Activated CD4-positive, alpha-beta T cell treated with anti-CD3 and anti-CD28 coated beads for 1 hour (primary cell): ENCODE results near the gene THAP11.
"Not testable (repeated sequence)": the region's sequence is repeated elsewhere in the genome, so short reads cannot be mapped to it uniquely, and the experiment has no call there.

Source experiments
- DNase-seq: peaks from one replicate; pipeline ENCODE4 v3.0.0-alpha.2; 2020

The THAP11 gene

DNA sequence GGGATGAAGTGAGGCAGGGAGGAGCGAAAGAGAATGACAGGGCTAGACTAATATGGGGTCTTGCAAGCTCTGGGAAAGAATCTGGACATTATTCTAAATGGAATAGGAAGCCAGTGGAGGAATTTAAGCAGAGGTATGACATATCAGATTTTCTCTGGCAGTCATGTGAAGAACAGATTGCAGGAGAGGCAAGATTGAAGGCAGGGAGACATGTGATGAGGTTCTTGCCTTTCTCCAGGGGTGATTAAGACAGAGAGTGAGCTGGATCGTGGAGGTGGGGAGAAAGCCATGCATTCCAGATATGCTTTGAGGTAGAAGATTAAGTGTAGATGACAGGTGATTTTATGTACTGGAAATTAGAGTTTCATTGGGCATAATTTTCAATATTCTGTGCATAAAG lies 4.3 kb upstream of the THAP11 start:
- no peak for DNase-seq

DNA sequence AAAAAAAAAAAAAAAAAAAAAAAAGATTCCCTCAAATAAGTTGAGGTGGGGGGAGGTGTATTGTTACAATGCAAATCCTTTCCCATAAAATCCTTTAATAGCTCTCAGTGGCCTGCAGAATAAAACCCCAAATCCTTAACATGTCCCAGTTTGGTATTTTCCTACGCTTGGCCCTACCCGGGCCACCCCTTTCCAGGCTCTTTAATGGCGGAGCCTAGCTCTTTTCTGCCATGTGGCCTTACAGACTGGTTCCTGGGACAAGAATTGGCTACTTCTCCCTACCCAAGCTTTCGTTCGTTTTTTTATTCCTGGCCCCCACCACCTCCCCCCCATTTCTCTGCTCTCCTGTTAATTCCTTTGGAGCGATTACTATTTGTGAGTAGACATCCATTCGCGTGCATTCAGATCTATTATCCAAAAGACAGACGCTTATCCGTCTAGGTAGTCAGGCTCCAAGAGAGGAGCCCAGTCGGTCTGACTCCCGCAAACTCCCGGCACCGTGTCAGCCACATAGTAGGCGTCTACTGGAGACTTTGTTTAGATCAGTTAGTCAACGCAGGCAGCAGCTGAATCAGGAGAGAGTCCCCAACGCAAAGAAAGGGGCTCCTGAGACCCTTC lies 813 bp upstream of the THAP11 start:
- DNase-seq = no peak

DNA sequence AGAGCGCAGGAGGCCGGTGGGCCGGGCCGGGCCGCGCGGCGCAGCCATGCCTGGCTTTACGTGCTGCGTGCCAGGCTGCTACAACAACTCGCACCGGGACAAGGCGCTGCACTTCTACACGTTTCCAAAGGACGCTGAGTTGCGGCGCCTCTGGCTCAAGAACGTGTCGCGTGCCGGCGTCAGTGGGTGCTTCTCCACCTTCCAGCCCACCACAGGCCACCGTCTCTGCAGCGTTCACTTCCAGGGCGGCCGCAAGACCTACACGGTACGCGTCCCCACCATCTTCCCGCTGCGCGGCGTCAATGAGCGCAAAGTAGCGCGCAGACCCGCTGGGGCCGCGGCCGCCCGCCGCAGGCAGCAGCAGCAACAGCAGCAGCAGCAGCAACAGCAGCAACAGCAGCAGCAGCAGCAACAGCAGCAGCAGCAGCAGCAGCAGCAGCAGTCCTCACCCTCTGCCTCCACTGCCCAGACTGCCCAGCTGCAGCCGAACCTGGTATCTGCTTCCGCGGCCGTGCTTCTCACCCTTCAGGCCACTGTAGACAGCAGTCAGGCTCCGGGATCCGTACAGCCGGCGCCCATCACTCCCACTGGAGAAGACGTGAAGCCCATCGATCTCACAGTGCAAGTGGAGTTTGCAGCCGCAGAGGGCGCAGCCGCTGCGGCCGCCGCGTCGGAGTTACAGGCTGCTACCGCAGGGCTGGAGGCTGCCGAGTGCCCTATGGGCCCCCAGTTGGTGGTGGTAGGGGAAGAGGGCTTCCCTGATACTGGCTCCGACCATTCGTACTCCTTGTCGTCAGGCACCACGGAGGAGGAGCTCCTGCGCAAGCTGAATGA lies 606 bp downstream of the THAP11 start:
- DNase-seq = peak; percentile 42

DNA sequence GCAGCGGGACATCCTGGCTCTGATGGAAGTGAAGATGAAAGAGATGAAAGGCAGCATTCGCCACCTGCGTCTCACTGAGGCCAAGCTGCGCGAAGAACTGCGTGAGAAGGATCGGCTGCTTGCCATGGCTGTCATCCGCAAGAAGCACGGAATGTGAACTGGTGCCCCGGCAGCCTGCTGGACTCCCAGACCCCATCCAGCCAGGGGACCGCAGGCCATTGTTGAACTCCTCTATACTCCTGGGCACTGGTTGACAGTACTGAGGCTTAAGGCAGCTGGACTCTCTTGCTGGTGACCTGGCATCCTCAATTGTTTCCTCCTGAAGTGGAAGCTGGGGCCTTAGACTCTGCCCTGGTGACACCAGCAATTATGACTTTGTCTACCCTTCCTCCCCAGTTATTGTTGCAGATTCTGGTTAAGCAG lies 1.2 kb downstream of the THAP11 start:
- DNase-seq = peak; percentile 30

DNA sequence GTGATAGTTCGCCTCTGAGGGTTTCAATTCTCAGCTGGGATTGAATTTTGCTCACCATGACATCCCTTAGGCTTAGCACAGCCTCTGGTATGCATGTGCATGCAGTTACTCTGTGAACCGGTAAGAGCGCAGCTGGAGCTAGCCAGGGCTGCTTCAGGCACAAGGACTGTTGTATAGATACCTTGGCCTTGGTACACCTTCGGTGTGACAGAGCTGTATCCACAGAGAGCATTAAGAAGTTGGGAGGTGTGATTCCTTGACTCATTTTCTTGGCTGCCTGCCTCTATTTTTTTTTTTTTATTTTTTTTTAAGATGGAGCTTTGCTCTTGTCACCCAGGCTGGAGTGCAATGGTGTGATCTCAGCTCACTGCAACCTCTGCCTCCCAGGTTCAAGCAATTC lies 2.4 kb downstream of the THAP11 start:
- DNase-seq = no peak

DNA sequence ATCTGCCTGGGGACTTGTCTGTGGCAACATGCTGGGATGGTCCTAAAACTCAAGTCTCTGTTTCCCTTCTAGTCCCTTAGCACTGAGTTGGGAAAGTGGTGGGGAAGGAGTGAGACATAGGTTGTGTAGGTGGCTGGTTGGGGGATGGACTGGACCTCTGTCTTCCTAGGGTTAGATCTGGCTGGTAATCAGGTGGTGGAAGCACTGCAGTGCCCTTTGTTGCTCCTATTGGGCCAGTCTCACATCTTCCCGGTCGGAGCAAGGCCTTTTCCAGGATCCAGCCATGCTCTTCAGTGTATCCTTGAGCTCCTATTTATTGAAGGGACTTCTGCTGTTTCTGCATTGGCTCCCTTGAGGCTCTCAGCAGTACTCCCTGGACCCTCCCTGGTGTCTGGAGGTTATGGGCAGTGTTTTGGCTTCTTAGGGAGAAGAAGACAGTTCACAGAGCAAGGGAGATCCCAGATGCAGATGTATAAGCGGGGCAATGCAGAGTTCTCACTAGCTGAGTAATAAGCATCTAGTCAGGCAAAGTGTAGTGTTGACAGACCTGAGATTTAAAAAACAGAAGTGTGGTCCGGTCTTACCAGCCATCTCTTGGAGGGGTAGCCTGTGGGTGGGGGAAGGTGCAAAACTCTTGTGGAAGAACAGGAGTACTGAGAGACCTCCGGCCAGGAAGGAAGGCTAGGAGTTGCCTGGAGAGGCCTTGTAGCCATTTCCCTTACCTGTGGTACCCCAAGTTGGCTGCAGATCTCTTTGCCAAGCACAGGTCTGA lies 3.4 kb downstream of the THAP11 start:
- no peak for DNase-seq

DNA sequence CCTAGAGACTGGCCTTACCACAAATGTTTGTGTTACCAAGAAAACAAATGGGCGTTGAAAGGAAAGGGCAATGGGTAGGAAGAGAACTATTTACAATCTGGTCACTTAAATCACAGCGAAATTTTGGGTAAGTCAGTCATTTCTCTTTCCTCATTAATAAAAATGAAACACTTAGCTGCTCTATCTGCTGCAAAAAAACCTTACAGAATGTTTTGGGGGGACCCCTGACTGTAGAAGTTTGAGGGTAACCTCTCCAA lies 3.9 kb downstream of the THAP11 start:
- DNase-seq = no peak

DNA sequence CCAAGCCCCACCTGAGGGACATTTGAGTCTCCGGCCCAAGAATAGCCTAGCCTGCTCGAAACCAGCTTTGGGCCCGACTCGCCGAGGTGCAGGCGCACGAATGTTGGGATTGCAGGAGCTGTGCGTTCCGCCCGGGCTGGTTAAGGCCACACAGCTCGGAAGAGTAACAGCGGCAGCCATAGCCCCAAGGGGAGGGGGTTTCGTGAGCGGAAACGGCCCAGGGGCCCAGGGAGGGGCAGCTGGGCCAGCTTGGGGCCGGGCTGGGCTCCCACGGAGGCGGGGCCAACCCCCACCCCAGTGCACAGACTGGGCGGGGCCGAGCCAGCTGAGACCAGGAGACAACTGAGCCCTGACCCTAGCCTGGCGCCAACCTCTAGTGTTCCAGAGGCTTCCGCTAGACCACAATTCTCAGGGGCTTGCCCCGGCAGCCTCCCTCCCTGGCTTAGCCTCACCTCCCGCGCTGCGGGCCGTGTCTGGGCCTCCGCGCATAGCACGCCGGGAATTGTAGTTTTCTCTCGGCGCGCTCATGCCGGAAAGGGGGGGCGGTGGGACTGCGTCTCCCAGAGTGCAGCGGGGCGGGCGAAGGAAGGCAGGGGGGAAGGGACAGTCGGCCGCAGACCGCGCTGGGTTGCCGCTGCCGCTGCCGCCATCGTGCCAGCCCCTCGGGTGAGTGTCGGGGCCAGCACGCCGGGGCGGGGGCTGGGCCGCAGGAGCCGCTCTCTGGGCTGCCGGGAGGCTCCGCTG lies 4.4 kb downstream of the THAP11 start, which contains the start of gene NUTF2:
TSS of gene NUTF2 (plus strand) at position 614 of the 744 bp plus-strand sequence. CDS start 18,198 bp downstream, outside the sequence.
- peak; percentile 92 for DNase-seq

DNA sequence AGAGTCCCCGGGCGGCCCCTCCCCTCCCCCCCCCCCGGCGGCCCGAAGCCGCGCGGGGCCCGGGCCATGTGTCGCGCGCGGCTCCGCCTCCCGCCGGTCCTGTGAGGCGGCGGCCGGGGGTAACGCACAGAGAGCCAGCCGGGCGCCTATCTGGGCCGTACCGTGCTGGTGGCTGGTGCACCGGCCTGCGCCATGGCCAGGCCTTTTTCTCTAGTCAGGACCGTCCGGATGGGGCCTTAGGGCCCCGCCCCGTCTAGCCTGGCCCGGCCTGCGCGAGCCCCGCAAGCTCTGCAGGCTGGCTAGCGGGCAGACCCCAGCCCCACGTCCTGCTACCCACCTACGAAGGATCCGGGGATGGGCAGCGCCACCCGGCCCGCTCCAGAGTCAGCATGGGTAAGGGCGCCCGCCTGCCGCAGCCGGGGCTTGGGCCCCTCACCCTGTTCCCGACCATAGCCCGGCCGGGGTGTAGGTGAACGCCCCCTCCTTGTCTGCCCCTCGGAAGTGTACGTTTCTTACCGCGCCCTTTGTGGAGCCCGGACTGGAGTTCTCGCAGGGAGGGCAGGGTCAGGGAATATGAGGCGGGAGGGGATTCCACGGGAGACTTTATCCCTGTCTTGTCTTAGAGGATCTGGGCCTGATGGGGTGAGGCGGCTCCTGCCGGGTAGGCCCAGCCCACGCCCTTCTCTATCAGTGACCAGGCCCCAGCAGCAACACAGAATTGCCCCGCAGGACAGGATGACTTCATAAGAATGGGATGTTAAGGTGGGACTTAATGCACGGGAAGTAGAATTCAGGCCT lies 5.1 kb downstream of the THAP11 start, which contains the start of gene CENPT:
TSS of gene CENPT (minus strand) at position 630 of the 798 bp plus-strand sequence. CDS start 13,834 bp downstream, outside the sequence.
- peak; percentile 11 for DNase-seq

DNA sequence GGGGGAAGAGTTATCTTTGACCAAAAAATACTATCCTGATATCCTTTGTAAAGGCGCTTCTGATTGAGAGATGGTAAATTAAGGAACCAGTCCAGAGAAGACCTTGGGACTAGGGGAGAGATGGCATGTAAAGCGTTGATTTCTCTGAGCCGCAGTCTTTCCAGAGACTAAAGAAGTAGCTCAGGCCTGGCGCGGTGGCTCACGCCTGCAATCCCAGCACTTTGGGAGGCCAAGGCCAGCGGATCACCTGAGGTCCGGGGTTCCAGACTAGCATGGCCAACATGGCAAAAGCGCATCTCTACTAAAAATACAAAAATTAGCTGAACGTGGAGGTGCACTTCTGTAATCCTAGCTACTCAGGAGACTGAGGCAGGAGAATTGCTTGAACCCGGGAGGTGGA lies 6.0 kb downstream of the THAP11 start:
- DNase-seq = no peak

DNA sequence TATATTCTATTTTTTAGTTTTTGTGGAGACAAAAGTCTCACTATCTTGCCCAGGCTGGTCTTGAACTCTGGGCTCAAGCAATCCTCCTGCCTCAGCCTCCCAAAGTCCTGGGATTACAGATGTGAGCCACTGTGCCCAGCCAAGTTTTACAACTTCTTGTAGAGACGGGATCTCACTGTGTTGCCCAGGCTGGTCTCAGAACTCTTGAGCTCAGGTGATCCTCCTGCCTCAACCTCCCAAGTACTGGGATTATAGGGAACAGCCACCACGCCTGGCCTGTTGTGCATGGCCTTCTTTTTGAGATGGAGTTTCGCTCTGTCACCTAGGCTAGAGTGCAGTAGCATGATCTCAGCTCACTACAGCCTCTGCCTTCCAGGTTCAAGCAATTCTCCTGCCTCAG lies 11.6 kb downstream of the THAP11 start:
- no peak for DNase-seq

DNA sequence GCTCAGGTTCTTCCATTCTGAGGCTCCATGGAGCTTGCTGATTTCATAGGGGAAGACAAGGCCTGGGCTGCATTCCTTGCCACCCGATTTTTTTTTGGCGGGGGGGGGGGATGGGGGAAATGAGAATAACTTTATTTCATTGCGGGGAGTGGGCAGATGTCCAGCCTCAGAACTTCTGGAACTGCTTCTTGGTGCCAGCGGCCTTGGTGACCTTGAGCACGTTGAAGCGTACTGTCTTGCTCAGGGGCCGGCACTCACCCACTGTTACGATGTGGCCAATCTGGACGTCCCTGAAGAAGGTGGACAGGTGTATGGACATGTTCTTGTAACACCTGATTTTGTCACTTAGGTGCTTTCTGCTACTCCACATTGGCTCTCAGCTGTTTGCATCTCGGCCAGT lies 13.7 kb downstream of the THAP11 start:
- DNase-seq = no peak

DNA sequence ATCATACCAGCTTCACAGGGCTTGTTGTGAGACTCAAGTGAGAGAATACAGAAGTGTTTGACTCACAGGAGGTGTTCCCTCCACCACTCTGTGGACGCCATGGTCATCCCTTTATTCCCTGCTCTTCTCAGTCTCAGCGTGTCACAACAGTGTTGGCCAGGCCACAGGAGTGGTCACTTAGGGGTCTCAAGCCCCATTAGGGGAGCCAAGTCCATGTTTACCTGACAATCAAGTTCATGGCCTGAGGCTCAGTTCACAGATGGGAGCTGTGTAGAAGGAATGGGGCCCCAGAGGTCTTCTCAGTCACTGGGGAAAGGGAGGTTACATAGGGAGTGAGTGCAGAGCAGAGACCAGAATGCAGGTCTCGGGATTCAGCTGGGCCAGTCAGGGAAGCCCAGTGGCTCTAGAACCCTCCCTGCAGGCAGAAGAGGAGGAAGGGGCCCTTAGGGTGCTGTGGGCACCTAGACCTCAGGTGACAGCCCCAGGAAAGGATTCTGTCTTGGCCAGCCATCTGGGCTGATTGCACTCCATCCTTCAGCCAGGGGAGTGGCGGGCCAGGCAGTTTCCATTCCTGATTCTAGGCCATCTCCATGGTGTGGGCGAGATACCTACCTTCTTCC lies 14.9 kb downstream of the THAP11 start:
- no peak for DNase-seq

DNA sequence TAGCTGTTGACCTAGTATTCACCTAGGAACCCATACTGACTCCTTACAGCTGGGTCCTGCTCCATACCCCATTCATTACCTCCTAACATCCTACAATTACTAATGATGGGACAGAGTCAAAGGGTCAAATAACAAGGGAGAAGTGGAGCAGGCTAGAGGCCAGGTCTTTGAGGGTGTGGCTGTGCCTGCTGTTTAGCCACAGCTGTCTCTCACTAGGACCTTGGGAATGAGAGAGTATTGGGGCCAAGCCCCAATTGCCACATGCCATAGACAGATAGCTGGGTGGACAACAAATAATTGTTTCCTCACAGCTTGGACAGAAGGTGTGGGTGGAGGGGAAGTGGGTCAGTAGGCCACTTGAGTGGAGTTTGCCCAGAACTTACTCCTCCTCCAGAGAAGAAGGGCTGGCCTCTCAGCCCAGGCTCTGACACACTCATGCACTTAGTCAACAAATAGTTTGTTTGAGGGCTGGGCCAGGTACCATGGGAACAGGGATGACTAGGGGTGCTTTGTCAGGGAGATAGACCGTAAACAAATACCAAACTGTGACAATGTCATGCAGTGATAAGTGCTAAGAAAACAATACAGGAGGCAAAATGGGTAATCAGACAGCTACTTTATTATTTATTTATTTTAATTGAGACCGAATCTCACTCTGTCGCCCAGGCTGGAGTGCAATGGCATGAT lies 15.6 kb downstream of the THAP11 start:
- DNase-seq = no peak

DNA sequence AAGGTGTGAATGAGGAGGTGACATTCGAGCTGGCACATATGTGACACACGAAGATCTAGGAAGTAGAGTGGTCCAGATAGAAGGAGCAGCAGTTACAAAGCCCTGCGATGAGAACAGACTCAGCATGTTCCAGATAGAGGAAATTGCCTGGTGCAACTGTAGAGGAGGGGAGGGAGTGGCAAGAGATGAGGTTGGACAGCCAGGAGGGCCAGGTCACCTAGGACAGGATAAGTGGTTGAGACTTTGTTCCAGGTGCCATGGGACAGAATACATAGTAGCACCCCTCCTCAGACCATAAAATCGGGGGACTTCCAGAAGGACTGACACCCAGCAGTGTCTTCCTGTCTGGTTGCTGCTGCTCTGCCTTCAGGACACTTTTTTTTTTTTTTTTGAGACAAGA lies 16.4 kb downstream of the THAP11 start:
- no peak for DNase-seq

DNA sequence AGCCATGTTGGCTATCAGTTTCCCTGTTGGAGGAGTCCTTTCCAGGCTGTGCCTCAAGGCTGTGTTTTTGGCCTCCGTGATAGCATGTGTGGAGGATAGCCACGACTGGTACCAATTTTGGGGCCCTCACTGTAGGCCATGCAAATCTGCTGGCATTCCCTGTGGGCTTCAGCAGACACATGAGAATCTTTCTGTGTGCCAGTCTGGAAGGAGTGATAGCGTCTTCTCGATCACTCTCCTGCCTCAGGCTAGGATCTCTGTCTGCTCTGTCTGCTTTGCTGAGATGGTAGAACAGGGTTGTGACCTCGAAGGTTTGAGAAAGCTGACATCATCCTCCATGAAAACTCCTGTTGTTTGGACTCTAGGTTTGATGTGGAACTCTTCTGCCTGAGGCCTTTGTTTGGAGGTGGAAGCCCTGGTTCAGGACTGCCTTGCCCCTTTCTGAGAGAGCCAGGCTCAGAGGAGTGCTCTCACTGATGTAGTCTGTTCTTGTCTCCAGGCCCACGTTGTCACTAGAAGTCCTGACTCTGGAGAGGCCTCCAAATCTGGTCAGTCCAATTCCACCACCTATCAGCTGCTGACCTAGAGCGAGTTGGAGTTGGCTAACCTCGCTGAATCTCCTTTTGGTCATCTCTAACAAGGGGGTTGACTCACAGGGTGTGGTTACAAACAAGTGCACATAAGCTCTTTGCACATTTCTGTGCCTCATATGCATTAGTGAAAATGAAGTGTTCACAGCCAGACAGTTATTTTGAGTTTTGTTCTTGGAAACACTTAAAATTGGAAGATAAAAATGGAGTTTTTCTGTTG lies 18.7 kb downstream of the THAP11 start:
- no peak for DNase-seq

DNA sequence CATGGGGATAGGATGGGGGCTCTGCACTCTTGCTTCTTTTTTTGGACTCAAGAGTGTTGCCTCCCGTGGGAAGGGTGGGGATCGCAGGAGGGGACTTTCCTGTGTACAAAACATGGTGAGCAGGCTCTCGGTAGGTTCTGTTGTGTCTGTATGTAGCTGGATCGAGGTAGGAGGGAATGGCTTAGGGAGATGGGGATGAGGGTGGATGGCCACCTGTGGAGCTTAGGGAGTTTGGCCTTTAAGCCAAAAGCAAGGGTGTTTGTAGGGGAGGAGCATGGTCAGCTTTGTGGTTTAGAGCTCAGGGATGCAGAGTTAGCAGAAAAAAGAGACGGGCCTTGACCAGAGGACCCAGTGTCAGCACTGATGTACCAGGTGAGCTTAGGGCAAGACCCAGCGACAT lies 19.8 kb downstream of the THAP11 start:
- DNase-seq = no peak

DNA sequence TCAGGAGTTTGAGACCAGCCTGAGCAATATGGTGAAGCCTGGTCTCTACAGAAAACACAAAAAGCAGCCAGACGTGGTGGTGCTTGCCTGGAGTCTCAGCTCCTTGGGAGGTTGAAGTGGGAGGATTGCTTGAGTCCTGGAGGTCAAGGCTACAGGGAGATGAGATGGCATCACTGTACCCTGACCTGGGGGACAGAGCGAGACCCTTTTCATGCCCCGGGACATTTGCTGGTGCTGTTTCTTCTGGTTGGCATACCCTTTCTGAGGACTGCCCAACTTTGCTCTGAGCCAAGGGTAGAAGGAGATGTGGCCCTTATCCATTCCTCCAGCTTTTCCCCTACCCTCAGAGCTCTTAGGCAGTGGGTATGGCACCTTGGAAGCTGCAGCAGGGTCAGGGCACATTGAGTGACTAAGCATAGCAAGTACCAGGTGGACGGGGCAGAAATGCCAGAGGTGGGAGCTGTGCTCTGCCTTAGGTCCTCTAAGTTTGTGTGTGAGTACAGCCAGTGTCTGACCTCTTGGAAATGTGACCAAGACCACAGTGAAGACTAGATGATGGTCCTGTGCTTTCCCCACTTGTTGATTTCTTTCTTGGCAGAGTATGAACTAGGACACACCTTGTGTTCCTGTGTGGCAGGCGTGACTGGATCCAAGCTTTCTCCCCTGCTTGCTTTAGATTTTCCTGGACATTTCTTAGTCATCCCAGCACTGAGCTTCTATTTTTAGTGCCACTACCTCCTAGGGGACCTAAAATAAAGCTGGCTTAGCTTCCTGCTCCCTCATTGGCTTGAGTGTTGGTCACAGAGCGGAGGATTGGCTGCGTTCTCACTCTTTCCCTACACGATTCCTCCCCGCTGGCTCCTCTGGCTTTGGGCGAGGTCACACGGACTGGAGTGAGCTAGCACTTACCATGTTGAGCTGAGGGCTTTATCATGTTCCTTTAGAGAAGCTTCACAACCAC lies 20.8 kb downstream of the THAP11 start:
- DNase-seq = no peak

DNA sequence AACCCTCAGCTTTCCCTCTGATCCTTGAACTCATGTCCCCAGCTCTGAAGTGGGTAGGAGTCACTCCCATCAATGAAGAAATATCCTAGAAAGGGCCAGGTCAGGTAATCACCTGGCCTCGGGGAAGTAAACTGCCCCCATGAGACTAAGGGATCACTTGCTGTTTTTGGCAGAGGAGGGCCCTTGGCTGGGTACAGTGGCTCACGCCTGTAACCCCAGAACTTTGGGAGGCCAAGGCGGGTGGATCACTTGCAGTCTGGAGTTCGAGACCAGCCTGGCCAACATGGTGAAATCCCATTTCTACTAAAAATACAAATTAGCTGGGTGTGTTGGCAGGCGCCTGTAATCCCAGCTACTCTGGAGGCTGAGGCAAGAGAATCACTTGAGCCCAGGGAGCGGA lies 21.9 kb downstream of the THAP11 start:
- DNase-seq = not testable (repeated sequence)
